Kasumi-1 (cell line): ENCODE results near the gene SPEG.
"Not testable (repeated sequence)": the region's sequence is repeated elsewhere in the genome, so short reads cannot be mapped to it uniquely, and the experiment has no call there.

Experiments
- DNase-seq, 2 experiments: peaks; one replicate each; lab custom pipeline; 2025; lab: John Stamatoyannopoulos, UW

Gene SPEG

DNA sequence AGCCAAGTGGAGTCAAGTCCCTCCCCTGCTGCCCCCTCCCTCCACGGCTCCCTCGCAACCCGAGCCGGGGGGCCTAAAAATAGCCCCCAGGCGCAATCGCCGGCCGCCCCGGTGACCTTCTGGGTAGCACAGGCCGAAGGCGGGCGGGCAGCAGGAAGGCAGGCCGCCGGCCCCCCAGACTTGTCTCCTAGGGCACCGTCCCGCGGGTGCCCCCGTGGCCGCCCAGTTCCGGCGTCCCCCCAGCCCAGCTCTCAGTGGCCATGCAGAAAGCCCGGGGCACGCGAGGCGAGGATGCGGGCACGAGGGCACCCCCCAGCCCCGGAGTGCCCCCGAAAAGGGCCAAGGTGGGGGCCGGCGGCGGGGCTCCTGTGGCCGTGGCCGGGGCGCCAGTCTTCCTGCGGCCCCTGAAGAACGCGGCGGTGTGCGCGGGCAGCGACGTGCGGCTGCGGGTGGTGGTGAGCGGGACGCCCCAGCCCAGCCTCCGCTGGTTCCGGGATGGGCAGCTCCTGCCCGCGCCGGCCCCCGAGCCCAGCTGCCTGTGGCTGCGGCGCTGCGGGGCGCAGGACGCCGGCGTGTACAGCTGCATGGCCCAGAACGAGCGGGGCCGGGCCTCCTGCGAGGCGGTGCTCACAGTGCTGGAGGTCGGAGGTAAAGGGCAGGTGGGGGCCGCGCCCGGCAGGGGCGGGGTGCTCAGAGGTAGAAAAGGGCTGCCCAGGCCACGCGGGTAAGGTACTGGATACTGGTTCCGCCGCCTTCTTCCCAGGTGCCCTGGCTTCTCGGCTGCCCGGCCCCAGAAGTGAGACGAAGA is at the start of gene SPEG:
TSS of gene SPEG (plus strand) at position 126 of the 808 bp plus-strand sequence. CDS start at position 261, 135 bp downstream.
- DNase-seq, result no peak

- no peak for DNase-seq
Measured at GRCh38 chr2:219384859-219385258, 49.8 kb upstream of the SPEG start.

- DNase-seq, result no peak
Measured at GRCh38 chr2:219385958-219386520, 48.6 kb upstream of the SPEG start.

DNA sequence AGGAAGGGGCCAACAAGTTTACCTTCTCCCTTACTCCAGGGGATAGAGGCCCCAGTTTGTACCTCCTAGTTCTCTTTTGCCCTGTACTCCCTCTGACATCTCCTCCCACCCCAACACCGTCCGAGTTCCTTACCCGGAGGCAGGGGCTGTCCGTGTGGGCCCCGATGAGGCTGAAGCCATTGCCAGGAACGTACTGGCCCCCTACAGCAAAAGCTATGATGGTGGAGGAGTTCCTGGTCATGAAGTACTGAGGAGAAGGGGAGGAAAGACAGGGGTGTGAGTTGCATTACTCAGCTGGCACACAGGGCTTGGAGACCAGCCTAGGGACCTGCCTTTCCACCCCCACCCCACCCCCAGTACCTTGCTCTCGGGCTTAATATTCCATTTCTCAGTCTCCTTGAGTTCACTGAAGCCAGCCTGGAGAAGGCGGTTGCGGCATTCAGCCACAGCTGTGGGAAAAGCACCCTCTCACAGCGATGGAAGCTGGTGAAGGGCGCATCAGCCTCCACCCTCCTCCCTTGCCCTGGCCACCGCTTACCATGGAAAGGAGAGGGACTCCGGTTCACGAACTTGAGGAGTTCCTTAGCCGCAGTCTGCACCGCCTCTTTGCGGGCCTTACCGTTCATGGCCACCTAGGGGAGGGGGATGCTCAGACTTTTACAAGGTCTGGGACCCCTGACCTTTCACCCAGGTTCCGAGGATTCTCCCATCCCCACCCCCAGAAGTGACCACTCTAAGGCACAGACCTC is 47.9 kb upstream of the SPEG start:
- DNase-seq, result no peak

DNA sequence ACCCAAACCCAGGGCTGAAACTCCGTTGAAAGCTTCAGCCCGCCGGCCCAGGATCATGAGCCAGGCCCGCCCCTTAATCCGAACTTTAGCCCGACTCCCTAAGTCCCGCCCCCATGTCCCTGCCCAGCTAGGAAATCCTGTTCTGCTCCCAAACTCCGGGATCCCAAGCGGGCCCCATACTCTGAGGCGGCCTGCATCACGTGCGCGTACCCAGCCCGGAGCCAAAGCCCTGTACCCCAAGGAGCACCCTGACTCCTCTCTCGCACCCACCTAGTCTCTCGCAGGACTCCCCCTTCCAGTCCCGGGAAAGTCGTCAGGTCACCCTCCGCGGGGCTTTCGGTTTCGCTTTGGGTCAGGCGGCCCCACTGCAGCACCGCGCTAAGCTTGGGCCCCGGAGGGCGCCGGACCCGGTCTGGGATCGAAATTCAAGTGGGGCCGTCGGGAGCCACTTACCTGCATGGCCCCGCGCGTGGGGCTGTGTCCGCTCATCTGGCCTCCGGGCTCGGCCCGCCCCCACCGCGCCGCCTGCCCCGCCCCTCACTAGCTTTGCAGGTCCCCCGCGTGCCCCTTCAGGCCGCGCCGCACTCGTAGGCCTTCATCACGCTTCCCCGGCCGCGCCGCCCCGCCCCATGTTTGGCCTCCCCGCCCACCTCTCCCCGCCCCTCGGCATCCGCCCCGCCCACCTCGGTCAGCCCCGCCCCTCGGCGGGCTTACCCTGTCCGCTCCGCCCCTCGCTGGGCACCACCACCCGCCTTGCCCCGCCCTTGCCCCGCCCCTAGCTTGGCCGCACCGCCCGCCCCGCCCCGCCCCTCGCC is 47.1 kb upstream of the SPEG start, which contains the start of gene DNPEP:
TSS of gene DNPEP (minus strand) at position 607 of the 815 bp plus-strand sequence. CDS start at position 489, 118 bp downstream.
- DNase-seq, result peak; percentile 53 to 67

GRCh38 chr2:219388121-219388906 is 46.3 kb upstream of the SPEG start:
- peak; percentile 69 to 72 for DNase-seq

- no peak for DNase-seq
Measured at GRCh38 chr2:219388907-219389156, 45.8 kb upstream of the SPEG start.

- DNase-seq, result no peak
Measured at GRCh38 chr2:219392754-219393153, 41.9 kb upstream of the SPEG start.

DNA sequence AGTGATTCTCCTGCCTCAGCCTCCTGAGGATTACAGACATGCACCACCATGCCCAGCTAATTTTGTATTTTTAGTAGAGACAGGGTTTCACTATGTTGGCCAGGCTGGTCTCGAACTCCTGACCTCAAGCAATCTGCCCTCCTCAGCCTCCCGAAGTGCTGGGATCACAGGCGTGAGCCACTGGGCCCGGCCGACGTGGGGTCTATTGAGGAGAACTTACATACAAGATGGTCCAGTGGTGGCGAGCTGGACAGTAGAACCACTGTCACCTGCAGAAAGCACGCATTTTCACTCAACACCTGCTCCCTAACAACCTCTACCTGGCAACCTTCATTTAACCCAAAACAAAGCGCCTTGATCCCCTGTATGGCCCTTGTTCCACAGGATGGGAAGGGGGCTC is 39.6 kb upstream of the SPEG start:
- DNase-seq, result not testable (repeated sequence)

- DNase-seq, result no peak
Measured at GRCh38 chr2:219395609-219396008, 39.0 kb upstream of the SPEG start.

DNA sequence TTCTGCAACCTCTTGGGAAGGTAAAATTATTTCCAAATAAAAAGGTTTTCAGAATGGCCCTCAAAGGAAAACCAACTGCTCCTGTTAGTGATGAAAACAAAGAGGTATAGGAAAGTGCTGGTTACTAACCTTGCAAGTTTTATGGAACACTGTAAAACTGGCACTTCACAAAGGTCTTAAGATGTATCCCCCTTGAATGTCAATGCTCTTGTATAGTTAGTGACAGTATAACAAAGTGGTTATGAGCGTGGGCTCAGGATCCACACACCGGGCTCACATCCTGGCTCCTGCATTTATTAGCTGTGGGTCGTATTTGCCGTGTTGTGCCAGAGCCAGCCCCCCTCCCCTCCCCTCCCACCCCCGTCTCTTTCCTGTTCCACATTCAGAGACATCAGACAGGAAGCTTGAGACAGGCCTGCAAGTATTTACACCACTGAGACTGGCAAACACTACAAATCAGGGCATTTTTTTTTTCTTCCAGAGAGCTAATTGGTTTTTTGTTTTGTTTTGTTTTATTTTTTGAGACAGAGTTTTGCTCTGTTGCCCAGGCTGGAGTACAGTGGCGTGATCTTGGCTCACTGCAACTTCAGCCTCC is 37.7 kb upstream of the SPEG start:
- DNase-seq, result peak; percentile 1 to 9

GRCh38 chr2:219398721-219399363 is 35.8 kb upstream of the SPEG start:
- DNase-seq, result no peak

DNA sequence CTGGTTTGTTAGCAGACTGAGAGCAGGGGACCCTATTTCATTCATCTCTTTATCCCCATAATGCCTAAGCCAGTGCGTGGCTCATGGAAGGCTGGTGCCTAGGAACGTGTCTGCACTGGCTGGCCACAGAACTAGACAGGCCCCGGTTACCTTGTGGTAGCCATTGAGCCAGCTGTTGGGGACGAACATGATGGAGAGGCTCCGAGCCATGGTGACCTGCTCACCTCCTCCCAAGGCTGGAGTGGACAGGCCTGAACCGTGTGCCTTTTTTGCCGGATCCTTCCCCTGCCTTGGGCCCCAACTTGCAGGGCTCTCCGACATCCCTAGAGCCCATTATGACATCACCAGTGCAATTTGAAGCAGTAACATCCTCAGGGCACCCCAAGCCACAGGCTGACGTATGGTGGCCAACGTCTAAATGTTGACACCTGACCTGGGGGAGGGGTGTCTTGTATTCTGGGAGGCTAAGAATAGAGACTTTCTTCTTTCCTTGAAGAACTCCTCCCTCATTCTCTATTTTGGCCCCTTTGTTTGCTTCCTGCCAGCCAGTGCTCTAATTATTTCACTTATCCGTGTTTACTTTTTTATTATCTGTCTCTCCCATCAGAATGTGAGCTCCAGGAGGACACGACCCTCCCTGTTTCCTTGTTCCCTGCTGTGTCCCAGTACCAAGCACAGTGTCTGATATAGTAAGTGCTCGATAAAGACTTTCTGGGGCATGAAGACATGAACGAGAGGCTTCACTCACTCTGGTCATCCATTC is 34.7 kb upstream of the SPEG start:
- DNase-seq, result no peak

- no peak for DNase-seq
Measured at GRCh38 chr2:219400562-219400961, 34.1 kb upstream of the SPEG start.

GRCh38 chr2:219401606-219402005 is 33.0 kb upstream of the SPEG start:
- DNase-seq, result no peak

DNA sequence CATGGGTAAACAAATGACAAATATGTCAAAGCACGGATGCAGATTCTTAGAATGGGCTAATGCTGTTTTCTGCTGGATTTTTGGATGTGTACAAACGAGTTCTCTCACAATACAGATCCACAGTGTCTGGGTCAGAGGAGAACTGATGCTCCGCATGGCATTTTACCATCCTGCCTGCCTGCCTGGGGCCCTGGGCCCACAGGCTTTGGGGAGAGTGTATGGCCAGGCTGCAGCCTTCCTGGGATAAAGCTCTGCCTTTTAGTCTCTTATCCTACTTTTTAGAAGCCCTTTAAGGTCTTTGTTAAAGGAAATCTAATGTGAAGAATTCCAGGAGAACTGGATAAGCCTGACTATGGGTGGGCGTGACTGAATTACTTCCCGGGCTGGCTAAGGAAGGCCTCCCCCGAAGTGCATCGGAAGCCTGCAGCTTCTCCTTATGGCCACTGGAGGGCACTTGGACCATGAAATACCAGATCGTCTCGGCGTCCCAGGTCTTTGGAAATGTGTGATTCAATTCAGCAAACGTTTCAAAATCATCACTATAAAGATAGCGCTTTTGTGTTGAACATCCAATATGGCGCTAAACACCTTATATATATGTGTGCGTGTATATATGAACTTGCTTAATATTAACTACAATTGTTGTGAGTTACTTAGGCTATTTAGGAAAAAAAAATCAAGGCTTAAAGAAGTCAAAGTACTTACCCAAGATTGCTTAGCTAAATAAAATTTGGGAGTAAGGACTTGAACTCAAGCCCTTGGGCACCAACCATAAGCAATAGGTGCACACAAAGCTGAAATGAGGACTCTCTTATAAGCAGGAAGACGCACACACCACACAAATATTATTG is 31.8 kb upstream of the SPEG start:
- DNase-seq, result peak; percentile 37 to 46

DNA sequence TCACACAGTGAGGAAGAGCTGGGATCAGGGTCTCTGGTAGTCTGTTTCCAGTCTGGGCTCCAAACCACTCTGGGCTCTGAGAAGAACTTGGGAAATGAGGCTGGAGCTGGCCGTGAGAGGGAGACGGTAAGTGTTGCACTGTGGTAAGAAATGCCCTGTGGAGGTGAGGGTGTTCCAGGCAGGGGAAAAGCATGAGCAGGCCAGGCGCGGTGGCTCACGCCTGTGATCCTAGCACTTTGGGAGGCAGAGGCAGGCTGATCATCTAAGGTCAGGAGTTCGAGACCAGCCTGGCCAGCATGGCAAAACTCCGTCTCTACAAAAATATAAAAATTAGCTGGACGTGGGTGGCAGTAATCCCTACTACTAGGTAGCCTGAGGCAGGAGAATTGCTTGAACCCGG is 30.8 kb upstream of the SPEG start:
- no peak for DNase-seq

GRCh38 chr2:219404291-219404910 is 30.2 kb upstream of the SPEG start:
- DNase-seq, result no peak
